CD4-positive, alpha-beta T cell treated with Interleukin-6 for 4 hours (primary cell): ENCODE results near the gene WIPI1.
A peak's percentile ranks its signal among the peaks of the same experiment; 100 is the strongest.
"Not testable (repeated sequence)": the region's sequence is repeated elsewhere in the genome, so short reads cannot be mapped to it uniquely, and the experiment has no call there.

ENCODE experiments used
- DNase-seq: peaks from one replicate; pipeline ENCODE4 v3.0.0-alpha.2; 2020; ENCODE audit warnings: mixed read lengths

Gene WIPI1

DNA sequence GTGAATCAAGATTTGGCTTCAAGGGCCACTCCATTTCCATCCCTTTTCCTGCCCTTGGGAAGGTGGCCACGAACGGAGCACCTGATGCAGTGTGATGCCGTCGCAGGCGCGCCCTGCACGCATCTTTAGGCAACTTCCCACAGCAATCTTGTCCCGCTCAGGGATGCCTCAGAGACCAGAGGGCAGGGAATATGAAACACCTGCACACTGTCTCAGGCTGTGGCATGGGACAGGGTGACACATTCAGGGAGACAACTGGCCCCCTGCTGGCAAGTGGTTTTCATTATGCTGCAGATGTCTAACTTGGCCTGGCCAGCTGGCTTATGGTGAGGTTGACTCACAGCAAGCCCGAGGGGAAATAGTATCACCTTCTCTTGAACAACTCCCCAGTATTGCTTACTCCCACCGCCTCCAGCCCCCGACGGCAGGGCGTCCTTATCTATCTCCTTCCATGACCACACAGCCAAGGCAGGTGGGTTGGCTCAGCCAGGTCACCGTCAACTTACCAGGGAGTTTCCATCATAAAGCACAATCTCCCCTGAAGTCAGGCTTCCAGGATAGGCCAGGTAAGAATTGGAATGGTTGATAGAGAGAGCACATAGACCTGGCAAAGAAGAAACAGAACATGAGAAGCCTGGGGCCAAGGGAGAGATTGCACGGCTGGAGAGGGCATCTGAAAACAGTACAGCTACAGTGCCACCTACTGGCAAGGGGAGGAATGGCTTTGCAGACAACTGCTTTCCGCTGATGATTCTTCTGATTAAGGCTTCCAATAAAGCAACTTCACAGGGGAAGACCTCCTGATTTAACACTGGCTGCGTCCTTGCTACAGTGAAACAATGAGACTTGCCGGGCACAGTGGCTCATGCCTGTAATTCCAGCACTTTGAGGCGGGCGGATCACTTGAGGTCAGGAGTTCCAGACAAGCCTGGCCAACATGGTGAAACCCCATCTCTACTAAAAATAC, 21.1 kb downstream of the WIPI1 start:
- DNase-seq: peak; percentile 88

DNA sequence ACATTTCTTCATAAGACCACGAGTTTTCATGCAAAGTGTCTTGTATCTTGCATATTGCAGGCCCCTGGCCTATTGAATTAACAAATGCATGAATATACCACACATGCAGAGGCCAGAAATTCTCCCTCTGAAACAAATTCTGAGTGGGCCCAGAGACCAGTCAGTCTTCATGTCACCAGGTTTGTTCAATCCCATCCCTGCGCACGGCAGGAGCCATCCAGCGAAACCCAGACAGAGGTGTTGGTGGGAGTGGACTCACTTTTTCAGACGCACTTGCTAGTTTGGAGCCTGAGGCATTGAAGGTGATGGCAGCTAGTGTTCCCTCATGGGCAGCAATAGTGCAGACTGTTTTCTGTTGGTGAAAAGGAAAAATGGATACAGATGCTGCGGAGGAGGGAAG, 21.9 kb downstream of the WIPI1 start:
- no peak for DNase-seq

DNA sequence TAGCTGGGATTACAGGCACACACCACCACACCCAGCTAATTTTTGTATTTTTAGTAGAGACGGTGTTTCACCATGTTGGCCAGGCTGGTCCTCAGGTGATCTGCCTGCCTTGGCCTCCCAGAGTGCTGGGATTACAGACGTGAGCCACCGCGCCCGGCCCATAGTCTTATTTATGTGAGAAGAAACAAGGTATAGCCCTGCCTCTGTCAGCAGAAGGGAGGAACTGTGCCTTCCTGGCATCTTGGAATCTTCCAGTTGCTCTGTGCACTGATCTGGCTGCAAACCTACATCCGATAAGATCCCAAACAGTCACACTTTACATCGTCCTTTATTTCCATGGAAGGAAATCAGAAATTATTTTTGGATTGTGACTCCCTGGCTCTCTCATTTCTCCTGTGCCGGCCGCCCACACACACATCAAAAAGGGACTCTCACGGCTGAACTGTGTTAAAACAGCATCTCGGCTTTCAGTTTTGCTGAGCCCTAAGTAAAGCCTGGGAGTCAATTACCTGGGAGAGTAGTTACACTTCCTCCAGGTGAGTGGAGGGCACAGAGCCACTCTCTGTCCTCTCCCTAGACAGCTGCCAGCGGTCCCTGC, 23.3 kb downstream of the WIPI1 start:
- DNase-seq: no peak

DNA sequence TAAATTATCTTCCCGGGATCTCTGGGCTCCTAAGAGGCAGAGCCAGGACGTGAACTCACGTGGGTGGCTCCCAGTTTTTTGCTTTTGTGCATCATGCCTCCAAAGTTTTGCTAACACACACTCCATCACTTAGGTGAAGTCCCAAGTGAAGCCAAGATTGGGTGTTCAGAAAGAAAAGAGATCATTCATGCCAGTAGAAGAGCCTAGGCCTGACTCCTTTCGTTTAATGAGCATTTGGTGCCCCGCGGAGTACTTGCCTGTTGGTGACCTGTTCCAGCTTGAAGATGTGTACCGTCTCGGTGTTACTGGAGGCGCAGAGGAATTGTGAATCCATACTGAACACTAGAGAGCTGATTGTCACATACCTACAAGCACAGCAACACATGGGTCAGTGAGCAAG, 24.1 kb downstream of the WIPI1 start:
- no peak for DNase-seq

DNA sequence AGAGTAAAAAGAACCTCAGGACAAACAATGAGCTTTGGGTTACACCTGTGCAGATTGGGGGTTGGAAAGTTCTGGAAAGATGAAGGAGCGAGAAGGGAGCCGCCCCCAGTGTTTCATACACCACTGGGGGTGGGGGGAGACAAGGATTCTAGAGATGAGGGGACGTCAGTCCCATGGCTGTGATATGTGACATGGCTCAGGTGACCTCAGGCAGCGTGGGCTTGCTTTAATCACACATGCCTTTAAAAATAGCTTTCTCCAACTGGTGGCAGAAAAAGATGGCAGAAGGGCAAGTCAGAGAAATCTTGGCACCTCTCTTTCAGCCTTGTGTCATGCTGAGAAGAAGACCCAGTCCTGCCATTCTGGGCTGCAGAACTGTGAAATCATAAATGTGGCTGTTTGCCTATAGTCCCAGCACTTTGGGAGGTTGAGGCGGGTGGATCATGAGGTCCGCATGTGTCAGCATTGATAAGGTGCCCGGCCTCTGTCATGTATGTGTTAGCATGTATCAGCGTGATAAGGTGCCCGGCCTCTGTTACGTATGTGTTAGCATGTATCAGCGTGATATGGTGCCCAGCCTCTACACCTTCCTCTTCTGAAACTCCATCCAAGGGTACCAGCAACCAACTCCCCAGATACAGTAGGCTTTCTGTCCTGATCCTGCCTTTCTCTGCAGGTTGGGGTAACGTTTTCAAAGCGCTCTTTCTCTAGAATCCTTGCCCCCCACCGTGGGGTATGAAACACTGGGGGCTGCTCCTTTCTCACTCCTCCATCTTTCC, 25.0 kb downstream of the WIPI1 start:
- no peak for DNase-seq

DNA sequence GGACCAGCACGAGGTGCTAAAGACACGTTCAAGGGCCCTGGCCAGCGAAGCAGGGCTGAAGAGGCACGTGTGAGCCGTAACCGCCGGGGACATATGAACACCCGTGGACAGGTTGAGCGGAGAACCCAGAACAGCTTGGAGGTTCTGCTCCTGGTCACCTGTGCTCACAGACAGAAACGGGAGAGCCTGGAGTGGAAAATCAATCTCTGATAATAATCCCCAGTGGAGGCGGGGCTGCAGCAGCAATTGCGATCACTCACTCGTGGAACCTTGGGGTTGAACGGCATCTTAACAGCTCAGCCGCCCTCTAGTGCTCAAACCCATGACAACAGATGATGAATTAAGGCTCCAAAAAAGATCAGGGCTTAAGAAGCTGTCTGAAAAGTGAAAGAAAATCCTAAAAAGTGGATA, 25.6 kb downstream of the WIPI1 start:
- DNase-seq: peak; percentile 72

DNA sequence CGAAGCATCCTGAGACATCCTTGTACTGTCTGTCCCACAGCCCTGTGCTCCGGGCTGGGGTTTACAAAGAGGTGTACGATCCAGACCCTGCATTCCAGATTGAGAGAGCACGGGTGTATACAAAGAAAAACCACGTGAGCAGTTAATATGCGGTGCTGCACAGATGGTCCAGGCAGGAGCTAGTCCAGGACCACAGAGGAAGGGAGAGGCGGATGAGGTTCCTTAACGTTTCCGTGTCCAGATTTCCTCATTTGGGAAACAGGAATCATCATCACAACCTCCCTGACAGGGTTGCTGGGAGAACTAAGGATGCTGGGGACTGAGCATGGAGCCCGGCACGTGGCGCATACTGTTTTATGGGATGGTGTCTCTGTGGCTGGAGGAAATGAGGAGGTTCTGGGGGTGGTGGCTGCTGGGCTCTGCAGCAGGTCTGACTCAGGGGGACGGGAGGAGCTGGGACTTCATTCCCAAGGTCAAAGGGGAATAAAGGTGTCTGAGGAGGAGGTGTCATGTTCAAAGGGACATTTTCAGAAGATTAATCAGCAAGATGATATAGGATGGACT, 26.2 kb downstream of the WIPI1 start:
- no peak for DNase-seq

DNA sequence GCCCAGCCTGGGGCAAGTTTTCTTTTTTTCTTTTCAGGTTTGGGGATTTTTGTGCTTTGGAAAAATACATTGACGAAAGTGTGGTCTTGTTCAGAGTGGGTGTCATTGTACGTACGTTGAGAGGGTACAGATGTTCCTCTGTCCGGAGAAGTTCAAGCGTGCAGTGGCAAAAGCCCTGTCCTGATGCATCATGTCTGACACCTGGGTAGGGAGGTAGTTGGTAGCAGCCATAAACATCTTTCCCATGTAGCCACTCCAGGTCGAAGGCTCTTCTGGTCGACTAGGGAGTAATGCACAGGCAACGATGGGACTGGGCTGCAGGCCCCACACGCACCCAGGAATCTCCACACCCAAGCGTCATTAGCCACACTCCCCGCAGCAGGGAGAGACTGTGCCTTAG, 27.4 kb downstream of the WIPI1 start:
- DNase-seq: no peak

DNA sequence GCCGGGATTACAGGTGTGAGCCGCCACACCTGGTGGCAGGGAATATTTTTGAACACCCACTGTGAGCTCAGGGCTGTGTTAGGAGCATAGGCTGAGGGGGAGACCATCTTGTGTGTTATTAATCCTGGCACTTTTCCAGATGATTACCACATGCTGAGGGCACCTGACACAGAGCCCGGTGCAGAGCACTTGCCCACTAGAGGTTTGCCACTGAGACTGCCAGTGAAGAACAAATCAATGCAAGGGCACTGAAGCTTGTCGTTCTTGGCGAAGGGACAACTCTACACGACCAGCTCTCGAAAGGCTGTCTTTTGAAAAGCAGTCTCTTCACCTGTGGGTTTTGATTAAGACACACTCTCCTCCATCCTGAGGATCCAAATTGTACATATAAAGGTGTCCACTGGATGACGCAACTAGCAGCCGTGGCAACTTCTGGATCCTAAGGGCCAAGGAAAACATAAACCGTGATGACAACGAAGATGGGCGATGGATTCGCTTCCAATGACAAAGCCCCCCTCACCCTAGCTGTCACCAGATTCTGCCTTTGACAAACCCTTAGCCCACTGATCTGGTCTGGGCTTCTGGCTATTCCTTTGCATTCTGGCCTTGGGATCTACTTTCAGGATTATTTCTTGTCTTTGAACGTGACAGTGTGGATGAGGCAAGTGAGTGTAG, 28.7 kb downstream of the WIPI1 start:
- no peak for DNase-seq

DNA sequence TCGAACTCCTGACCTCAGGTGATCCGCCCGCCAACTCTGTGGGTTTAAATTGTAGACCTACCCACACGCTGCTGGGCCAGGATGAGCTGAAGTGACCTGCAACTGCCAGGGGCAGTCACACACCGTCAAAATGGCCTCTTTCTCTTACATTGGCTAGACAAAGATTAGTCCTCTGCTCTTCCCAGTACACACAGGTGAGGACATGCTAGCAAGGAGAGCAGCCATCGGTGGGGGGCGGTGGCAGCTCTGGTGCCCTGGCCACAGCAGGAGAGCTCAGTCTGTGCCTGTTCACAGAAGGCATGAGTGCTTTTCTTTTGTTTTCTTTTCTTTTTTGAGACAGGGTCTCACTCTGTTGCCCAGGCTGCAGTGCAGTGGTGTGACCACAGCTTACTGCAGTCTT, 29.7 kb downstream of the WIPI1 start:
- no peak for DNase-seq

DNA sequence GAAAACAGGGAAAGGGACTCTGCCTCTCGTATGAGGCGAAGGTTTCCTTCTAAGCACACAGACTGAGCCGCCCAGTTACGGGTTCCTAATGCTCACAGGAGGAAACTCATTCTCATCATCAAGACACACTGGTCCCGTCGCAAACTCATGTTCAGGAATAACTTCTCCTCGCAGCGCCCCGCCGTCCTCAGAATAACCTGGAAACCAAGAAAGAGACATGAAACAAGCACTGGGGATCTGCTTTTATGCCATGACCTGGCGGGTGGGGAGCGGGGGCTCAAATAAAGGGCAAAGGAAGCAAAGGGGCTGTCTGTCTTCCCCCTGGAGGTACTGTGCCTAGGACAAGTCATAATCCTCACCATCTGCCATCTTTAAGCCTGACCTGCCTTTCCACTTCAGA, 31.3 kb downstream of the WIPI1 start:
- no peak for DNase-seq

DNA sequence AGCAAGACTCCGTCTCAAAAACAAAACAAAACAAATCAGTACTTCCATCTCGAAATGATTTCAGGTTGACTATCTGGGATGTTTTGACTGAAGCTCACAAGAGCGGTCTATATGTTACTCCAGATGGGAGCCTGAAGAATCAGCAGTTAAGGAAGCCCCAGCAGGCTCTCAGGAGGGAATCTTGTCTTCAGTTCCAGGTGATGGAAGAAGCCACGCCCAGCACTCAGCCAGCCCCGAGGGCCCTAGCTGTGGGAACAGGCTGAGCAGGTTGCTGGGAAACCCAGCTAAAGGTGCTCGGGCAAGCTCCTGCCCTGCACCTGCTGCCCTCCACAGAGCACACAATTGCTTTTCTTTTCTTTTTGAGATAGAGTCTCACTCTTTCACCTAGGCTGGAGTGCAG, 32.4 kb downstream of the WIPI1 start:
- no peak for DNase-seq

DNA sequence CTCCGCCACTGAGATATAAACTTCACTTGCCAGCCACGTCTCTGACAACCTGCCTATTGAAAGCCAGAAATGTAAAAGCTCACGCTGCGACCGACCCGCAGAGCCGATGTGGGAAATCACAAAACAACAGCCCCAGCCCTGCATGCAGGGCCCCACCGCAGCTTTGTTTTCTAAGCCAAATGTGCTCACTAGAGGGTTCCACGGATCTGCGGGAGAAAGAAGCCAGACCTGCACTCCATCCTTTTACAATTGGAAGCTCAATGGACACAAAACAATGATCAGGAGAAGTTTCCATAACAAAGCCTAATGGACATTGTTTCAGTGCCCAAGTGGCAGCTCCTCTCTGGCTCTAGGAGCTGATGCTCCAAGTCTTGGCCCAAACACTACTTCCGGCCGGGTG, 33.1 kb downstream of the WIPI1 start:
- DNase-seq: no peak

DNA sequence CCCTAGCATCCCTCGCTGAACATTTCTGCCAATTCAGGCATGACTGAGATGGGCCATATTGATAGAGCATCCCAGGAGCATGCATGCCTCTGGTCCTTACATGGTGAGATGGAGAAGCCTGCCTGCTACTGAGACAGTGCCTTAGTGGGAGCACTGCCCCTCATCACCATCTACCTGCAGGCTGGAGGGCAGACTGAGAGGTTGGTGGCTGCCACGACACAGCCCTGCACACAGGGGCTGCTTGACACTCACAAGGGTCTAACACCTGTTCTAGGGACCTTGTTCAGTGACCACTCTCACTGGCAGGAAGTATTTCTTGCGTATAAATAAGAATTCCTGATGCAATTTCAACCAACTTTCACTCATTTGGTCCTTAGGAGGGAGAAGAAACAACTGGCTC, 34.0 kb downstream of the WIPI1 start:
- DNase-seq: no peak

DNA sequence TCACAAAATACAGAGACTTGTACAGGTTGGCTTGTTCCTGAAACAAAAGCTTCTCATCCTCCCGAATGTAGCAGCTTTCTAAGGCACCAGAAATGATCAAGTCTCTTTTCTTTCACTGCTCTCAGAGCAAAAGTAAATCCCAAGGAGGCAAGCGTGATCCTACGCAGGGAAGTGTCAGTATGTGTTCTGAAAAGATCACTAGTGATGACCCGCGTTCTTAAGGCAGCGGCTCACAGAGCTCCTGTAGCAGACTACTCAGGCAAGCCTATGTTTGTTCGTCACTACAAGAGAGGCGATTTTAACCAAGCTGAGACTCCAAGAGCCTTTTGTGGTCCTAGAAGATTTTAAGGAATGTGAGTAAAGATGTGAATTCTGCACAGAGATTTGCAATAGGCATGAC, 34.5 kb downstream of the WIPI1 start:
- DNase-seq: no peak

DNA sequence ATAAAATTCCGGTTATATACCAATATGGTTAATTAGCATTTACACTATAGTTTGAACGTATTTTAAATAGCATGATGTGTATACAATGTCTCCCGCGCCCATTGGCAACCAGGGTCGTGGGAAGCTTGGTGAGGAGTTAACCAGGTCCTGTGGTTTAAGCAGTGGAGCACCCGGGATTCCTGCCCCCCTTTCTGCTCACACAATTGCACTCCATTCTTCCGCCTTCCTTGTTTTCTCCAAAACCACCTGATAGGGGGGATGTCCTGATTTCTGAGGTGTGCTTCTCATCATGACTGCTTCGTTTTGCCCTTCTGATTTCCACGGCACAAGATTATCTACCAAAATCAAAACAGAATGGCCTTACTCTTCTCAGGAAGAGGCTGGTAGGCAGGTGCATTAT, 35.8 kb downstream of the WIPI1 start:
- DNase-seq: no peak

DNA sequence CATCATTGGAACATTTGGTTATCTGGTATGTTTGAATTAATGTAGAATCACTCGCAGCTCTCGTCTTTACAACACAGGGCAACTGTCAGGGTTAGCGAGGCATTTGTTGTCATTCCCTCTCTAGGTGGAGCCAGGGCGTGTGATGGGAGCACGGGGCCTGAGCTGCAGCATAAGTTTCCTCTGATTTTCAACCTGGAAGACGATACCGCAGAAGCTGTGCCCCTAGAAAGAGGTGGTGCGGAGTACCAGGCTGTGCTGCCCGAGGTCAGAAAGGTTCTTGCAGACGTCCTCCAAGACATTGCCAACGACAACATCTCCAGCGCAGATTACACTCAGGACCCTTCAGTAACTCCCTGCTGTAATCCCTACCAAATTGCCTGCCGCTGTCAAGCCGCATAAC, 37.2 kb downstream of the WIPI1 start:
- no peak for DNase-seq

DNA sequence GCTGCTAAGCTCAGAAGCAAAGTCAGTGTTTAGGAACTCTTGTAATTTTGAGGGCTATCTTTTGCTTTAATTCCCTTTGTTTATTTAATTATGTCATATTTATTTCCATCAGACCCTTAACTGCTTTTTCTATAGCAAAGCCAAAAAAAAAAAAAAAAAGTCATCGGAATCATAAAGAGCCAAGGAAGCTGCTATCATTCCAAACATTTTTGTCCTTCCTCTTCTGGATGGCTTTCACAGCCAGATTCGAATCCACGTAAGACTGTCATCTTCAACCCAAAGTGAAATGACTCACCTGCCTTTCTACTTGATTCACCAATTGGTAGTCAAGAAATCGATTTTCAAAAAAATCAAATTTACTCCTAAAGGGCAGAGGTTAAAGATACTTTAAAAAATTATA, 38.4 kb downstream of the WIPI1 start:
- DNase-seq: no peak

DNA sequence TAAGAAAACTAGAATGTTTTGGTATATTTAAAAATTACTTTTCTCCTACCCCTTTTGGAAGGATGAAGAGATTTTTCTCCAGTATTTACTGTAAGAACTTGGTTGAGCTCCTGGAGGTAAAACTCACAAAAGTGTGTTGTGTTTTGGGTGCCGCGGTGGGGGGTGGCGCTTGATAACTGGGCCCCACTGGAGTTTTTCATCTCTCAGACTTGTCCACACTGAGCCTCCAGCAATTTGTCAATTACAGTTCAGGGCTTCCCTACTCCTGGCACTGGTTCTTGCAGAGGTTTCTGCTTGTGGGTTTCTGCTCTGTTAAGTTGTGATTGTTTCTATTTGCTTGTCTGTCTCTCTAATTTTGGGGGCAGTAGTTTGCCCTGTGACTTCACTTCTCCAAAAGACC, 40.0 kb downstream of the WIPI1 start:
- no peak for DNase-seq

DNA sequence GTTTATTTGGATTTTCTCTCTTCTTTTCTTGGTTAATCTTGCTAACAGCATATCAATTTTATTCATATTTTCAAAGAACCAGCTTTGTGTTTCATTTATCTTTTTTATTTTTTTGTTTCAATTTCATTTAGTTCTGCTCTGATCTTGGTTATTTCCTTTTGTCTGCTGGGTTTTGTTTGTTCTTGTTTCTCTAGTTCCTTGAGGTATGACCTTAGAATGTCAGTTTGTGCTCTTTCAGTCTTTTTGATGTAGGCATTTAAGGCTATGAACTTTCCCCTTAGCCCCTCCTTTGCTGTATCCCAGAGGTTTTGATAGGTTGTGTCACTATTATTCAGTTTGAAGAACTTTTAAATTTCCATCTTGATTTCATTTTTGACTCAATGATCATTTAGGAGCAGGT, 42.4 kb downstream of the WIPI1 start:
- DNase-seq: not testable (repeated sequence)

DNA sequence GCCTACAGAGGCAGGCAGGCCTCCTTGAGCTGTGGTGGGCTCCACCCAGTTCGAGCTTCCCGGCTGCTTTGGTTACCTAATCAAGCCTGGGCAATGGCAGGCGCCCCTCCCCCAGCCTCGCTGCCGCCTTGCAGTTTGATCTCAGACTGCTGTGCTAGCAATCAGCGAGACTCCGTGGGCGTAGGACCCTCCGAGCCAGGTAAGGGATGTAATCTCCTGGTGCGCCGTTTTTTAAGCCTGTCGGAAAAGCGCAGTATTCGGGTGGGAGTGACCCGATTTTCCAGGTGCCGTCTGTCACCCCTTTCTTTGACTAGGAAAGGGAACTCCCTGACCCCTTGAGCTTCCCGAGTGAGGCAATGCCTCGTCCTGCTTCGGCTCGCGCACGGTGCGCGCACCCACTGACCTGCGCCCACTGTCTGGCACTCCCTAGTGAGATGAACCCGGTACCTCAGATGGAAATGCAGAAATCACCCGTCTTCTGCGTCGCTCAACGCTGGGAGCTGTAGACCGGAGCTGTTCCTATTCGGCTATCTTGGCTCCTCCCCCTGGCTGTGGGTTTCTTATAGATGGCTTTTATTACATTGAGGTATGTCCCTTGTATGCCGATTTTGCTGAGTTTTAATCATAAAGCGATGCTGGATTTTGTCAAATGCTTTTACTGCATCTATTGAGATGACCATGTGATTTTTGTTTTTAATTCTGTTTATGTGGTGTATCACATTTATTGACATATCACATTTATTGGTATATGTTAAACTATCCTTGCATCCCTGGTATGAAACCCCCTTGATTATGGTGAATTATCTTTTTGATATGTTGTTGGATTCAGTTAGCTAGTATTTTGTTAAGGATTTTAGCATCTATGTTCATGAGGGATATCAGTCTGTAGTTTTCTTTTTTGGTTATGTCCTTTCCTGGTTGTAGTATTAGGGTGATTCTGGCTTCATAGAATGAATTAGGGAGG, 43.4 kb downstream of the WIPI1 start:
- DNase-seq: peak; percentile 78

DNA sequence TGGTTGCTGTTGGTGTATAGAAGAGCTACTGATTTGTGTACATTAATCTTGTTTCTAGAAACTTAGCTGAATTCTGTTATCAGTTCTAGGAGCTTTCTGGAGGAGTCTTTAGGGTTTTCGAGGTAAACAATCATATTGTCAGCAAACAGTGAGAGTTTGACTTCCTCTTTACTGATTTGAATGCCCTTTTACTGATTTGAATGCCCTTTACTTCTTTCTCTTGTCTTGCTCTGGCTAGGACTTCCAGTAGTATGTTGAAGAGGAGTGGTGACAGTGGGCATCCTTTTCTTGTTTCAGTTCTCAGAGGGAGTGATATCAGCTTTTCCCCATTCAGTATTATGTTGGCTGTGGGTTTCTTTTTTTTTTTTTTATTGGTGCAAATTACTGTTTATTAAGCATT, 49.6 kb downstream of the WIPI1 start:
- not testable (repeated sequence) for DNase-seq
